Lower leg skin (tissue), 3 donors: ENCODE measurements around the gene MRPL39.

Experiments
- CTCF ChIP-seq, 3 donors: fragments of 450-650 bp; IDR thresholded peaks; one replicate each; pipeline ENCODE4 v1.5.1; 2016; ENCODE audit warnings: antibody characterized with exemption in 3 of 3, mild to moderate bottlenecking in 3 of 3, moderate library complexity in 2 of 3
- POLR2A ChIP-seq, 2 donors: fragments of 450-650 bp; IDR thresholded peaks; one replicate each; pipeline ENCODE4 v1.6.1; 2016 to 2017; ENCODE audit warnings: antibody characterized with exemption in 2 of 2, mild to moderate bottlenecking in 1 of 2, moderate library complexity in 1 of 2

GRCh38 chr21:25541042-25541441, 66.2 kb downstream of the MRPL39 start:
- no peak for TF ChIP-seq POLR2A (IDR thresholded peaks at IDR 0.05)
- TF ChIP-seq CTCF (IDR thresholded peaks at IDR 0.05): no peak
